ENCODE measurements around the gene ARL8A. TPM values are rescaled to one million over a fixed set of nuclear protein-coding genes. Genes with fewer than 3 reads are reported as not detected.

Gene ARL8A
- total RNA-seq, 1 experiment from 2014 or later, result 45.6 TPM

DNA sequence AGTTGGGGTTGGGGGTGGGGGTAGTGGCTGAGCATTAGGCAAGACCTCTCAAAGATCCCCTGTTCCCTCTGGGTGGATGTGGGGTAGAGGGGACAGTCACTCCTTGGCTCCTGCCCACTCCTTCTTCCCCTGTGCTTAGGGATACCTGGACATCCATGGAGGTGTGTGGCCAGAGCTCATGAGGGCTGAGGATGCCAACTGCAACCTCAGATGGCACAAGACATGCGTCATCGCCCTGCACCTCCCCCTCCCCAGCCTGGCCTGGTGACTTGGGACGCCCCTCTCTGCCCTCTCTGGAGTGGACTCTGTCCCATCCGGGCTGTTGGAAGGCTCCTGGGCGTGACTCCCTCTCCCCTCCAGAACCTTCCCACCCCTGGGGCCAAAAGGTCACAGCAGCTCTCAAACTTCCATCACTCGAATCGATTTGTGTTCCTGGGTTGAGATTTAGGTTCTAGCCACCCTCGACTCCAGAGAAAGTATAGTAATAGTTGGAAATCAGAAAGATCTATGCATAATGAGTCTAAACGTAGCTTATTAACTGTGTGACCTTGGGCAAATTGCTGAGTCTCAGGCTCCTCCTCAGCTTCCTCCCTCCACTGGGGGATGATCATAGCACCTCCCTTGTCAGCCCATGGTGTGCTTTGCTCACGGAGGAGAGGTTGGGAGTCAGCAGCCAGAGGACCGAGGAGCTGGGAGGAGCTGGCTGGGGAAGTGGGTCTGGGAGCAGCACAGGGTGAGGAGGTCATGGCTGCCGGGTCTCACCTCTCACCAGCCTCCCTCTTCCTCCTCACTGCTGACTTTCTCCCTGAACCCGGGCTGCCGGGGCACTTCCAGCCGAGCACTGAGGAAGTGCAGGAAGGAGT, 18.1 kb upstream of the ARL8A start:
- H4K20me1 ChIP-seq (ENCODE audit: insufficient read depth), result no peaks in the 10 kb centered on the region
- no peak overlapping the region for H2AFZ ChIP-seq (ENCODE audit: low read depth, low read length, poor library complexity, severe bottlenecking)
- no peaks in the 10 kb centered on the region for H3K27me3 ChIP-seq (ENCODE audit: insufficient read depth, low read length)
- CTCF ChIA-PET, result interaction anchor here (2.8 kb wide), 1 partner anchor 8 kb away, joined by 9 read pairs; no protein-coding TSS in a partner anchor
- no peak overlapping the region for H3K9ac ChIP-seq (ENCODE audit: low read length)
- no peaks in the 10 kb centered on the region for H3K9me3 ChIP-seq (ENCODE audit: control insufficient read depth in 1 of 2, insufficient read depth in 1 of 2, low read depth in 1 of 2, low read length in 2 of 2)
- RAD21 ChIA-PET (ENCODE audit: low non-redundant PET in 1 of 2, low total read pairs in 2 of 2, uncharacterized antibody in 2 of 2, unreplicated experiment in 2 of 2), result no interaction called here
- no peak overlapping the region for H3K4me2 ChIP-seq (ENCODE audit: low read length)
- TF ChIP-seq, protein P1, sequence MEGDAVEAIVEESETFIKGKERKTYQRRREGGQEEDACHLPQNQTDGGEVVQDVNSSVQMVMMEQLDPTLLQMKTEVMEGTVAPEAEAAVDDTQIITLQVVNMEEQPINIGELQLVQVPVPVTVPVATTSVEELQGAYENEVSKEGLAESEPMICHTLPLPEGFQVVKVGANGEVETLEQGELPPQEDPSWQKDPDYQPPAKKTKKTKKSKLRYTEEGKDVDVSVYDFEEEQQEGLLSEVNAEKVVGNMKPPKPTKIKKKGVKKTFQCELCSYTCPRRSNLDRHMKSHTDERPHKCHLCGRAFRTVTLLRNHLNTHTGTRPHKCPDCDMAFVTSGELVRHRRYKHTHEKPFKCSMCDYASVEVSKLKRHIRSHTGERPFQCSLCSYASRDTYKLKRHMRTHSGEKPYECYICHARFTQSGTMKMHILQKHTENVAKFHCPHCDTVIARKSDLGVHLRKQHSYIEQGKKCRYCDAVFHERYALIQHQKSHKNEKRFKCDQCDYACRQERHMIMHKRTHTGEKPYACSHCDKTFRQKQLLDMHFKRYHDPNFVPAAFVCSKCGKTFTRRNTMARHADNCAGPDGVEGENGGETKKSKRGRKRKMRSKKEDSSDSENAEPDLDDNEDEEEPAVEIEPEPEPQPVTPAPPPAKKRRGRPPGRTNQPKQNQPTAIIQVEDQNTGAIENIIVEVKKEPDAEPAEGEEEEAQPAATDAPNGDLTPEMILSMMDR (IDR thresholded peaks at IDR 0.05 in 2 of 3, conservative IDR thresholded peaks at IDR 0.05 in 1 of 3; ENCODE audit: borderline replicate concordance in 1 of 3, insufficient read depth in 1 of 3, low read depth in 2 of 3, low read length in 2 of 3), result no peak
- TF ChIP-seq RAD21 (IDR thresholded peaks at IDR 0.05; ENCODE audit: low read depth), result no peak
- no peaks in the 10 kb centered on the region for H3K9me2 ChIP-seq (ENCODE audit: insufficient read depth)
- peaks cover 10% of the 10 kb centered on the region in 2 experiments; a peak in 3 of 4 replicates for H3K4me1 ChIP-seq (ENCODE audit: control insufficient read depth in 1 of 2, insufficient read depth in 2 of 2, low read length in 2 of 2)
- POLR2A ChIA-PET, result no interaction called here
- no peak for DNase-seq (ENCODE audit: low read depth, low spot score)
- H3K4me3 ChIP-seq (replicated peaks in 1 of 2; ENCODE audit: low read depth in 1 of 2, low read length in 2 of 2), result no peak overlapping the region
- intact Hi-C loops (cut with micrococcal nuclease), result no loop called here
- no peak for ATAC-seq
- H3K27ac ChIP-seq (ENCODE audit: low read depth, low read length), result no peak overlapping the region
- H3K79me2 ChIP-seq (ENCODE audit: insufficient read depth, low read length), result no peaks in the 10 kb centered on the region
- BruUV-seq (replicated peaks), result no TSS peak
- no peaks in the 10 kb centered on the region for H3K36me3 ChIP-seq (ENCODE audit: control insufficient read depth in 1 of 2, insufficient read depth in 2 of 2, low read length in 2 of 2)

DNA sequence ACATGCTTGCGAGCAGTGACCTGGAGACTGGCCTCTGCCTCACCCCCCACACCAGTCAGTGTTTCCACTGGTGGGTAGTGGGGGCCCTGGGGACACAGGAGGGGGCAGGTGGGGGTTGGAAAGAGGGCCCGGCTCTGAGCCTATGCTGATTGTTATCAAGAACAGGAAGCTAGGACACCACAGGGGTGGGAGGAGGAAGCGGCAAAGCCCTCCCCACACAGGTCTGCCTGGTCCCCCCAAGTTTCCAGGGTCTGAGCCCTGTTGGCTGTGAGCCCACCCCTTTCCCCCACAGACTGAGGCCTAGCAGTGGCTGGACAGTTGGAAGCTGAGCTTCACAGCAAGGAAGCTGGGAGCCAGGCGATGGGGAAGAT, 17.5 kb upstream of the ARL8A start:
- ChIA-PET POLR2A (no interaction called here), RAD21 (ENCODE audit: low non-redundant PET in 1 of 2, low total read pairs in 2 of 2, uncharacterized antibody in 2 of 2, unreplicated experiment in 2 of 2) (no interaction called here), CTCF (no interaction called here)
- Histone ChIP-seq H4K20me1 (ENCODE audit: insufficient read depth) (no peaks in the 10 kb centered on the region), H3K79me2 (ENCODE audit: insufficient read depth, low read length) (no peaks in the 10 kb centered on the region), H3K4me3 (replicated peaks in 1 of 2; ENCODE audit: low read depth in 1 of 2, low read length in 2 of 2) (no peak overlapping the region), H3K36me3 (ENCODE audit: control insufficient read depth in 1 of 2, insufficient read depth in 2 of 2, low read length in 2 of 2) (no peaks in the 10 kb centered on the region), H3K9me3 (ENCODE audit: control insufficient read depth in 1 of 2, insufficient read depth in 1 of 2, low read depth in 1 of 2, low read length in 2 of 2) (no peaks in the 10 kb centered on the region), H3K4me2 (ENCODE audit: low read length) (no peak overlapping the region), H2AFZ (ENCODE audit: low read depth, low read length, poor library complexity, severe bottlenecking) (no peak overlapping the region), H3K9ac (ENCODE audit: low read length) (no peak overlapping the region), H3K27ac (ENCODE audit: low read depth, low read length) (no peak overlapping the region), H3K9me2 (ENCODE audit: insufficient read depth) (no peaks in the 10 kb centered on the region), H3K4me1 (ENCODE audit: control insufficient read depth in 1 of 2, insufficient read depth in 2 of 2, low read length in 2 of 2) (peaks cover 10% of the 10 kb centered on the region in 2 experiments; a peak in 3 of 4 replicates), H3K27me3 (ENCODE audit: insufficient read depth, low read length) (no peaks in the 10 kb centered on the region)
- DNase-seq (ENCODE audit: low read depth, low spot score) (no peak), ATAC-seq (no peak)
- BruUV-seq (replicated peaks), result no TSS peak
- intact Hi-C loops (cut with micrococcal nuclease), result no loop called here
- no peak for TF ChIP-seq YY1 (IDR thresholded peaks at IDR 0.05; ENCODE audit: extremely low read depth, insufficient replicate concordance, low read depth, low read length)
- no peak for TF ChIP-seq TCF7L2 (IDR thresholded peaks at IDR 0.05; ENCODE audit: borderline replicate concordance, extremely low read depth, insufficient read depth, insufficient read length)
- TF ChIP-seq ZNF274 (IDR thresholded peaks at IDR 0.05; ENCODE audit: low read depth, low read length), result no peak
- TF ChIP-seq SP1 (IDR thresholded peaks at IDR 0.05; ENCODE audit: low read depth), result no peak
- TF ChIP-seq SRF (IDR thresholded peaks at IDR 0.05; ENCODE audit: low read depth), result no peak
- TF ChIP-seq JUND (IDR thresholded peaks at IDR 0.05), result no peak
- TF ChIP-seq CEBPB (IDR thresholded peaks at IDR 0.05; ENCODE audit: low read depth), result no peak
- TF ChIP-seq ELF1 (IDR thresholded peaks at IDR 0.05; ENCODE audit: borderline replicate concordance, low read depth), result no peak
- no peak for TF ChIP-seq EZH2phosphoT487 (IDR thresholded peaks at IDR 0.05; ENCODE audit: borderline replicate concordance)
- TF ChIP-seq CBX3 (IDR thresholded peaks at IDR 0.05; ENCODE audit: low read depth), result no peak
- TF ChIP-seq EGR1 (IDR thresholded peaks at IDR 0.05; ENCODE audit: low read depth), result no peak
- TF ChIP-seq, protein P2, sequence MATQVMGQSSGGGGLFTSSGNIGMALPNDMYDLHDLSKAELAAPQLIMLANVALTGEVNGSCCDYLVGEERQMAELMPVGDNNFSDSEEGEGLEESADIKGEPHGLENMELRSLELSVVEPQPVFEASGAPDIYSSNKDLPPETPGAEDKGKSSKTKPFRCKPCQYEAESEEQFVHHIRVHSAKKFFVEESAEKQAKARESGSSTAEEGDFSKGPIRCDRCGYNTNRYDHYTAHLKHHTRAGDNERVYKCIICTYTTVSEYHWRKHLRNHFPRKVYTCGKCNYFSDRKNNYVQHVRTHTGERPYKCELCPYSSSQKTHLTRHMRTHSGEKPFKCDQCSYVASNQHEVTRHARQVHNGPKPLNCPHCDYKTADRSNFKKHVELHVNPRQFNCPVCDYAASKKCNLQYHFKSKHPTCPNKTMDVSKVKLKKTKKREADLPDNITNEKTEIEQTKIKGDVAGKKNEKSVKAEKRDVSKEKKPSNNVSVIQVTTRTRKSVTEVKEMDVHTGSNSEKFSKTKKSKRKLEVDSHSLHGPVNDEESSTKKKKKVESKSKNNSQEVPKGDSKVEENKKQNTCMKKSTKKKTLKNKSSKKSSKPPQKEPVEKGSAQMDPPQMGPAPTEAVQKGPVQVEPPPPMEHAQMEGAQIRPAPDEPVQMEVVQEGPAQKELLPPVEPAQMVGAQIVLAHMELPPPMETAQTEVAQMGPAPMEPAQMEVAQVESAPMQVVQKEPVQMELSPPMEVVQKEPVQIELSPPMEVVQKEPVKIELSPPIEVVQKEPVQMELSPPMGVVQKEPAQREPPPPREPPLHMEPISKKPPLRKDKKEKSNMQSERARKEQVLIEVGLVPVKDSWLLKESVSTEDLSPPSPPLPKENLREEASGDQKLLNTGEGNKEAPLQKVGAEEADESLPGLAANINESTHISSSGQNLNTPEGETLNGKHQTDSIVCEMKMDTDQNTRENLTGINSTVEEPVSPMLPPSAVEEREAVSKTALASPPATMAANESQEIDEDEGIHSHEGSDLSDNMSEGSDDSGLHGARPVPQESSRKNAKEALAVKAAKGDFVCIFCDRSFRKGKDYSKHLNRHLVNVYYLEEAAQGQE (IDR thresholded peaks at IDR 0.05; ENCODE audit: low read depth), result no peak
- TF ChIP-seq, protein P3, sequence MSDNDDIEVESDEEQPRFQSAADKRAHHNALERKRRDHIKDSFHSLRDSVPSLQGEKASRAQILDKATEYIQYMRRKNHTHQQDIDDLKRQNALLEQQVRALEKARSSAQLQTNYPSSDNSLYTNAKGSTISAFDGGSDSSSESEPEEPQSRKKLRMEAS (IDR thresholded peaks at IDR 0.05), result no peak
- TF ChIP-seq RAD21 (IDR thresholded peaks at IDR 0.05; ENCODE audit: low read depth), result no peak
